Mammary epithelial cell (primary cell): ENCODE measurements around the gene SPPL2B.

ENCODE experiments used
- EZH2 ChIP-seq: IDR thresholded peaks from 2 replicates; pipeline ENCODE4 v1.6.1; 2012; ENCODE audit warnings: low read length, inconsistent platforms, borderline replicate concordance
- TF ChIP-seq, protein P1 (sequence below), 2 donors: IDR thresholded peaks in 1 of 2; conservative IDR thresholded peaks in 1 of 2; 2 replicates each; pipeline ENCODE4 v1.5.1; 2011 to 2012; ENCODE audit warnings: inconsistent platforms in 2 of 2, low read length in 2 of 2, mild to moderate bottlenecking in 2 of 2, control low read depth in 1 of 2, low read depth in 1 of 2; ENCODE audit not compliant: insufficient read depth in 1 of 2; ENCODE audit errors: extremely low read depth in 1 of 2

DNA sequence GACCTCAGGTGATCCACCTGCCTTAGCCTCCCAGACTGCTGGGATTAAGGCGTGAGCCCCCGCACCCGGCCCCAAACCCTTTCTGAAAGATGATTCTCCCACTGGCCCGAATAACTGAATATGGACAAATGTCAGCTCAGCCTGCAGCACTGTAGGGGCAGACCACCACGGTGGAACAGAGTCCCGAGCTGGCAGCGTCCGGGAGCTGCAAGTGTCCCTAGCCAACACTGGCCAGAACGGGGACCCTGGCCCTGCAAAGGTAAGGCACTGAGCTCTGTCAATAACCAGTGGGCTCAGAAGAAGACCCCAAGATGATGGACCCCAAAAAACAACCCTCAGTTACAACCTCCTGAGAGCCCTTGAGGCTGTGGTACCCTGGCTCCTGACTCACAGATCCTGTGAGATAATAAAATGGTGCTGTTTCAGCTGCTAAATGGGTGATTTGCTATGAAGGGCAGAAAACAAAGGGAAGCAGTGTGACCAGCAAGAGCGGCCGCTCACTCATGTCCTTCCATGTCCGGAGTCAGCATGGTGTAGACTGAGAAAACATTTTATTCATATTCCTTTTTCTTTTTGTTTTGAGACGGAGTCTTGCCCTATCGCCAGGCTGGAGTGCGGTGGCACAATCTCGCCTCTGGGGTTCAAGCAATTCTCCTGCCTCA, 1.7 kb upstream of the SPPL2B start:
- TF ChIP-seq, protein P1, sequence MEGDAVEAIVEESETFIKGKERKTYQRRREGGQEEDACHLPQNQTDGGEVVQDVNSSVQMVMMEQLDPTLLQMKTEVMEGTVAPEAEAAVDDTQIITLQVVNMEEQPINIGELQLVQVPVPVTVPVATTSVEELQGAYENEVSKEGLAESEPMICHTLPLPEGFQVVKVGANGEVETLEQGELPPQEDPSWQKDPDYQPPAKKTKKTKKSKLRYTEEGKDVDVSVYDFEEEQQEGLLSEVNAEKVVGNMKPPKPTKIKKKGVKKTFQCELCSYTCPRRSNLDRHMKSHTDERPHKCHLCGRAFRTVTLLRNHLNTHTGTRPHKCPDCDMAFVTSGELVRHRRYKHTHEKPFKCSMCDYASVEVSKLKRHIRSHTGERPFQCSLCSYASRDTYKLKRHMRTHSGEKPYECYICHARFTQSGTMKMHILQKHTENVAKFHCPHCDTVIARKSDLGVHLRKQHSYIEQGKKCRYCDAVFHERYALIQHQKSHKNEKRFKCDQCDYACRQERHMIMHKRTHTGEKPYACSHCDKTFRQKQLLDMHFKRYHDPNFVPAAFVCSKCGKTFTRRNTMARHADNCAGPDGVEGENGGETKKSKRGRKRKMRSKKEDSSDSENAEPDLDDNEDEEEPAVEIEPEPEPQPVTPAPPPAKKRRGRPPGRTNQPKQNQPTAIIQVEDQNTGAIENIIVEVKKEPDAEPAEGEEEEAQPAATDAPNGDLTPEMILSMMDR (conservative IDR thresholded peaks at IDR 0.05 in 1 of 2, IDR thresholded peaks at IDR 0.05 in 1 of 2; ENCODE audit: extremely low read depth in 1 of 2, insufficient read depth in 1 of 2, low read depth in 1 of 2, low read length in 2 of 2), result no peak
- no peak for TF ChIP-seq EZH2
